ENCODE results near the gene SSUH2.

DNA sequence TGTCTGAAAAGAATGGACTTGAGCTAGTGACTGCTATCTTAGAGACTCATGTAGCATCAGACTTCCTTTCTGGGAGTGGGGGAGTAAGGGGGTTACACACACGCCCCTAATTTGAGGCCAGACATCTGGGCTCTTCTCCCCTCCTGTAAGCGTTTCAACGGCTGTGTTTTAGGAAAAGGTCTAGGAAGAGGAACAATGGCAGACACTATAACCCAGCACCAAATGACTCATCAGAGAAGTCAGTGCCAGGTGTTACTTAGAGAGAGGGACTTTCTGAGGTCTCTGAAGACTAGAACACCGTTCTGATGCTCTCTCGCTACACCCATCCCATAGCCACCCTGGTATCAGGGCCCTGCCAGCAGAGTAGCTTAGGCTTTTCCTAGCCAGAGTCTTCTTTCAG is 65.5 kb downstream of the SSUH2 start:
- TF ChIP-seq, protein P1, sequence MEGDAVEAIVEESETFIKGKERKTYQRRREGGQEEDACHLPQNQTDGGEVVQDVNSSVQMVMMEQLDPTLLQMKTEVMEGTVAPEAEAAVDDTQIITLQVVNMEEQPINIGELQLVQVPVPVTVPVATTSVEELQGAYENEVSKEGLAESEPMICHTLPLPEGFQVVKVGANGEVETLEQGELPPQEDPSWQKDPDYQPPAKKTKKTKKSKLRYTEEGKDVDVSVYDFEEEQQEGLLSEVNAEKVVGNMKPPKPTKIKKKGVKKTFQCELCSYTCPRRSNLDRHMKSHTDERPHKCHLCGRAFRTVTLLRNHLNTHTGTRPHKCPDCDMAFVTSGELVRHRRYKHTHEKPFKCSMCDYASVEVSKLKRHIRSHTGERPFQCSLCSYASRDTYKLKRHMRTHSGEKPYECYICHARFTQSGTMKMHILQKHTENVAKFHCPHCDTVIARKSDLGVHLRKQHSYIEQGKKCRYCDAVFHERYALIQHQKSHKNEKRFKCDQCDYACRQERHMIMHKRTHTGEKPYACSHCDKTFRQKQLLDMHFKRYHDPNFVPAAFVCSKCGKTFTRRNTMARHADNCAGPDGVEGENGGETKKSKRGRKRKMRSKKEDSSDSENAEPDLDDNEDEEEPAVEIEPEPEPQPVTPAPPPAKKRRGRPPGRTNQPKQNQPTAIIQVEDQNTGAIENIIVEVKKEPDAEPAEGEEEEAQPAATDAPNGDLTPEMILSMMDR (conservative IDR thresholded peaks at IDR 0.05; ENCODE audit: low read depth, low read length): no peak
- TF ChIP-seq POLR2A (IDR thresholded peaks at IDR 0.05; ENCODE audit: low read depth, low read length): no peak
- TF ChIP-seq CEBPB (IDR thresholded peaks at IDR 0.05; ENCODE audit: low read depth, low read length): no peak
- no peak for TF ChIP-seq RAD21 (IDR thresholded peaks at IDR 0.05; ENCODE audit: low read length)
- no peak for TF ChIP-seq BHLHE40 (IDR thresholded peaks at IDR 0.05; ENCODE audit: low read depth, low read length)
- TF ChIP-seq RFX5 (IDR thresholded peaks at IDR 0.05; ENCODE audit: low read depth, low read length): no peak
- TF ChIP-seq RCOR1 (IDR thresholded peaks at IDR 0.05; ENCODE audit: insufficient replicate concordance, low read length): no peak
- TF ChIP-seq SMC3 (IDR thresholded peaks at IDR 0.05; ENCODE audit: low read depth, low read length): no peak
- peak; percentile 25; the same call in 1 of the 2 replicates for TF ChIP-seq FOS (IDR thresholded peaks at IDR 0.05; ENCODE audit: low read depth, low read length)
- TF ChIP-seq, protein P2, sequence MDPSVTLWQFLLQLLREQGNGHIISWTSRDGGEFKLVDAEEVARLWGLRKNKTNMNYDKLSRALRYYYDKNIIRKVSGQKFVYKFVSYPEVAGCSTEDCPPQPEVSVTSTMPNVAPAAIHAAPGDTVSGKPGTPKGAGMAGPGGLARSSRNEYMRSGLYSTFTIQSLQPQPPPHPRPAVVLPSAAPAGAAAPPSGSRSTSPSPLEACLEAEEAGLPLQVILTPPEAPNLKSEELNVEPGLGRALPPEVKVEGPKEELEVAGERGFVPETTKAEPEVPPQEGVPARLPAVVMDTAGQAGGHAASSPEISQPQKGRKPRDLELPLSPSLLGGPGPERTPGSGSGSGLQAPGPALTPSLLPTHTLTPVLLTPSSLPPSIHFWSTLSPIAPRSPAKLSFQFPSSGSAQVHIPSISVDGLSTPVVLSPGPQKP (IDR thresholded peaks at IDR 0.05; ENCODE audit: borderline replicate concordance, low read depth, low read length): no peak
